ENCODE results near the gene MAD1L1. TPM values are rescaled to one million over a fixed set of nuclear protein-coding genes. Genes with fewer than 3 reads are reported as not detected.
A peak's percentile ranks its signal among the peaks of the same experiment; 100 is the strongest.

The MAD1L1 gene
- total and polyA plus RNA-seq, 2 of the 4 experiments (the other 2 are of a cell fraction) = 29.0 to 40.9 TPM

GRCh38 chr7:1842321-1843221, 390.2 kb downstream of the MAD1L1 start:
- Histone ChIP-seq H3K4me3 (ENCODE audit: insufficient read depth, low read depth, low read length) (no peak overlapping the region), H3K4me2 (ENCODE audit: low read depth, low read length) (no peak overlapping the region), H4K20me1 (ENCODE audit: insufficient read depth, low read length) (no peaks in the 10 kb centered on the region), H4K5ac (ENCODE audit: low read depth, low read length) (no peak overlapping the region), H3K9ac (ENCODE audit: low read depth, low read length) (no peak overlapping the region), H2BK5ac (ENCODE audit: low read depth, low read length, poor library complexity, severe bottlenecking) (no peak overlapping the region), H4K91ac (ENCODE audit: insufficient read depth, low read depth, low read length) (no peak overlapping the region), H4K8ac (ENCODE audit: low read depth in 2 of 2, low read length in 2 of 2) (no peak overlapping the region), H3K56ac (ENCODE audit: extremely low read depth, insufficient read depth, low read length) (no peak overlapping the region), H3K36me3 (ENCODE audit: control insufficient read depth, insufficient read depth, low read length) (no peaks in the 10 kb centered on the region; the same call in 1 of the 2 replicates), H3K27me3 (ENCODE audit: control insufficient read depth, insufficient read depth, low read length) (no peaks in the 10 kb centered on the region), H3K79me1 (ENCODE audit: low read depth in 1 of 2, low read length in 2 of 2) (no peaks in the 10 kb centered on the region), H3K23ac (ENCODE audit: low read depth, low read length) (no peak overlapping the region), H3K9me1 (ENCODE audit: insufficient read depth, low read length) (no peaks in the 10 kb centered on the region), H2BK20ac (ENCODE audit: low read depth, low read length) (no peak overlapping the region), H2AK9ac (replicated peaks; ENCODE audit: low read depth, low read length, poor library complexity) (peak overlapping the region; percentile 55), H2BK120ac (ENCODE audit: low read depth, low read length) (no peak overlapping the region), H3K14ac (replicated peaks; ENCODE audit: low read depth, low read length) (no peak overlapping the region), H2AFZ (replicated peaks; ENCODE audit: low read length, poor library complexity) (no peak overlapping the region), H2AK5ac (ENCODE audit: low read depth, low read length) (no peak overlapping the region), H3K27ac (ENCODE audit: insufficient read depth, low read length) (no peak overlapping the region), H2BK15ac (ENCODE audit: low read depth, low read length) (no peak overlapping the region), H3K18ac (ENCODE audit: low read depth, low read length) (no peak overlapping the region), H3K4ac (ENCODE audit: low read depth, low read length) (no peak overlapping the region), H3K4me1 (ENCODE audit: control insufficient read depth, insufficient read depth, low read length) (no peaks in the 10 kb centered on the region), H3K9me3 (ENCODE audit: control insufficient read depth, insufficient read depth, low read length) (no peaks in the 10 kb centered on the region)
- peak; percentile 7 for DNase-seq
- CTCF ChIA-PET = no interaction called here
- intact Hi-C loops (cut with micrococcal nuclease) (no loop called here), in situ Hi-C loops (cut with MboI; ENCODE audit: low sequenced_read_pairs) (no loop called here), dilution Hi-C loops (cut with HindIII; ENCODE audit: low sequenced_read_pairs, unreplicated experiment) (no loop called here)
- 78% methylated on average over 18 of the region's 31 CpGs; no CpG with 5 or more reads in 1 of the 2 experiments for WGBS, 2 experiments (ENCODE audit: extremely low coverage in 2 of 2, insufficient read length in 1 of 2)
- POLR2A ChIA-PET (ENCODE audit: unreplicated experiment) = no interaction called here
- BruUV-seq (replicated peaks) = no TSS peak
- 0 out of 2 replicates have a peak, but pooled peaks have one; percentile 17 for ATAC-seq (ENCODE audit: low read depth)
- TF ChIP-seq RFX5 (IDR thresholded peaks at IDR 0.05; ENCODE audit: low read depth, low read length) = no peak
- no peak for TF ChIP-seq CHD1 (IDR thresholded peaks at IDR 0.05; ENCODE audit: low read depth, low read length)
- TF ChIP-seq POLR2A (IDR thresholded peaks at IDR 0.05; ENCODE audit: low read depth, low read length) = no peak
- no peak for TF ChIP-seq MAFK (IDR thresholded peaks at IDR 0.05; ENCODE audit: low read depth, low read length)
- no peak for TF ChIP-seq BHLHE40 (IDR thresholded peaks at IDR 0.05; ENCODE audit: low read depth, low read length)
- TF ChIP-seq FOS (IDR thresholded peaks at IDR 0.05; ENCODE audit: low read depth, low read length) = no peak
- TF ChIP-seq CTCF (conservative IDR thresholded peaks at IDR 0.05; ENCODE audit: low read depth, low read length) = no peak
- TF ChIP-seq CEBPB (IDR thresholded peaks at IDR 0.05; ENCODE audit: low read depth, low read length) = no peak
- TF ChIP-seq RAD21 (IDR thresholded peaks at IDR 0.05; ENCODE audit: low read length) = no peak
- TF ChIP-seq RCOR1 (IDR thresholded peaks at IDR 0.05; ENCODE audit: insufficient replicate concordance, low read length) = no peak
- TF ChIP-seq MXI1 (IDR thresholded peaks at IDR 0.05; ENCODE audit: borderline replicate concordance, low read depth, low read length) = no peak
- no peak for TF ChIP-seq ELK1 (IDR thresholded peaks at IDR 0.05; ENCODE audit: borderline replicate concordance, low read depth, low read length)
- no peak for TF ChIP-seq MAZ (IDR thresholded peaks at IDR 0.05; ENCODE audit: borderline replicate concordance, low read depth, low read length)
- TF ChIP-seq NFE2L2 (IDR thresholded peaks at IDR 0.05; ENCODE audit: low read depth, low read length) = no peak
- no peak for TF ChIP-seq USF2 (IDR thresholded peaks at IDR 0.05; ENCODE audit: low read depth, low read length)
